Astrocyte (in vitro differentiated cells and primary cell): ENCODE results near the gene PPM1M.

Source experiments
- EZH2 ChIP-seq: IDR thresholded peaks from 2 replicates; pipeline ENCODE4 v1.6.1; 2012; ENCODE audit warnings: mild to moderate bottlenecking, low read length, inconsistent platforms; ENCODE audit not compliant: insufficient read depth
- TF ChIP-seq, protein P1 (sequence below): IDR thresholded peaks from 2 replicates; pipeline ENCODE4 v1.5.1; 2011; ENCODE audit warnings: low read depth, mild to moderate bottlenecking, inconsistent platforms, low read length, moderate library complexity; ENCODE audit not compliant: insufficient read depth

DNA sequence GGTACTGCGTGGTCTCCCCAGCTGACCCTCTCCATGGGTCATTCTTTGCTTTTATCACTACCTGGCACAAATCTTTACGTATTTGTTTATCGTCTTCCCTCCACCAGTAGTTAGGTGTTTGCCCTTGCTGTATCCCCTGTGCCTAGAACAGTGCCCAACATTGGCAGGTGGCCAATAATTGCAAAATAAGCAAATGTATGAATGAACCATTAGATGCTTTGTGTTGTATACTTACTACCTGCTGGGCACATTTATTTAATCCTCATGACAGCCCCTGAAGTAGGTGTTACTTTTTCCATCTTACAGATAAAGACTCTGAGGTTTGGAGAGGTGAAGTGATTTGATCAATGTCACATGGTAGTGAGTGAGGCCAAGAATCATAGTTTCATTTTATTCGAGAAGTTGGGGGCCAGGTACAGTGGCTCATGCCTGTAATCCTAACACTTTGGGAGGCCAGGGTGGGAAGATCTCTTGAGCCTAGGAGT lies 4.6 kb upstream of the PPM1M start:
- TF ChIP-seq, protein P1, sequence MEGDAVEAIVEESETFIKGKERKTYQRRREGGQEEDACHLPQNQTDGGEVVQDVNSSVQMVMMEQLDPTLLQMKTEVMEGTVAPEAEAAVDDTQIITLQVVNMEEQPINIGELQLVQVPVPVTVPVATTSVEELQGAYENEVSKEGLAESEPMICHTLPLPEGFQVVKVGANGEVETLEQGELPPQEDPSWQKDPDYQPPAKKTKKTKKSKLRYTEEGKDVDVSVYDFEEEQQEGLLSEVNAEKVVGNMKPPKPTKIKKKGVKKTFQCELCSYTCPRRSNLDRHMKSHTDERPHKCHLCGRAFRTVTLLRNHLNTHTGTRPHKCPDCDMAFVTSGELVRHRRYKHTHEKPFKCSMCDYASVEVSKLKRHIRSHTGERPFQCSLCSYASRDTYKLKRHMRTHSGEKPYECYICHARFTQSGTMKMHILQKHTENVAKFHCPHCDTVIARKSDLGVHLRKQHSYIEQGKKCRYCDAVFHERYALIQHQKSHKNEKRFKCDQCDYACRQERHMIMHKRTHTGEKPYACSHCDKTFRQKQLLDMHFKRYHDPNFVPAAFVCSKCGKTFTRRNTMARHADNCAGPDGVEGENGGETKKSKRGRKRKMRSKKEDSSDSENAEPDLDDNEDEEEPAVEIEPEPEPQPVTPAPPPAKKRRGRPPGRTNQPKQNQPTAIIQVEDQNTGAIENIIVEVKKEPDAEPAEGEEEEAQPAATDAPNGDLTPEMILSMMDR: no peak
- no peak for TF ChIP-seq EZH2
